ENCODE results near the gene ABCC3. TPM values are rescaled to one million over a fixed set of nuclear protein-coding genes. Genes with fewer than 3 reads are reported as not detected.
A peak's percentile ranks its signal among the peaks of the same experiment; 100 is the strongest.

ABCC3 gene
- total and polyA plus RNA-seq, 2 of the 8 experiments (the other 6 are each of a cell fraction or from before 2014, with no cell fraction given), result 0.35 to 0.37 TPM

DNA sequence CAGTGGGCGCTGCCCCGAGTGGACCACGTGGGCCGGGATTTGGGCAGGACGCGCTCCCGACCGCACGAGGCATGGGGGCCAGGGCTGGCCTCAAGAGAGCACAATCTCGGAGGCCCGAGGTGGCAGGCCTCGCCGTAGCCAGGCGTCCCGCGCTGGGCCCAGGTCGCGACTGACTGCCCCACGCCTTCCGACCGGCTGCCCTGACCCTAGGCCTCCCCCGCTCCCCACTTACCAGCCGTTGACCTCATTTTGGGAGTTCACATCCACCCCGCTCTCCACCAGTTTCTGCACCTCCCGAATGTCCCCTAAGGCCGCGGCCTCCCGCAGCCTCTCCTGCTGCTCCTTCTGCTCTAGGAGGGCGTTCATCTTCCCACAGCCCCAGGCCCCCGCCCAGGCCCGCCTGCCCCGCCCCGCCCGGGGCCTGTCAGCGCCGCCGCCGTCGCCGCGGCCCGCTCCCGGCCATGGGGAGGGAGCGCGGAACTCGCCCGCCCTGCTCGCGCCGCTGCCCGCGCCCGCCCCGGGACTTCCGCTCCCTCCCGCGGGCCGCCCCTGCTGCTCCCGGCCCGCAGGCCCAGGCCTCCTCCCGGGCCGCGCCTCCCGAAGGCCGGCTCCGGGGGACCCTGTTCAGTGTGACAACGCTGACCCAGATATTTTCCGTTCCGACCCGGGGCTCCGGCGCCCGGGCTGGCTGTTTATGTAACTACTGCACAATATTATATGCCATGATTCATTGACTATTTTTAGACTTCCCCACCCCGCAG is 72.8 kb downstream of the ABCC3 start, which contains the start of gene ANKRD40 (continued):
- TF ChIP-seq SP4 (IDR thresholded peaks at IDR 0.05; ENCODE audit: low read length) (no peak), JUND (IDR thresholded peaks at IDR 0.05; ENCODE audit: low read length) (no peak), TCF12 (IDR thresholded peaks at IDR 0.05; ENCODE audit: low read depth, low read length) (no peak), KDM1A (IDR thresholded peaks at IDR 0.05; ENCODE audit: borderline replicate concordance, low read length) (0 out of 2 replicates have a peak, but pooled peaks have one; percentile 5), SUZ12 (IDR thresholded peaks at IDR 0.05; ENCODE audit: low read length) (peak; percentile 38; the same call in 1 of the 2 replicates), RNF2 (IDR thresholded peaks at IDR 0.05; ENCODE audit: borderline replicate concordance, low read depth, low read length, missing control alignments, poor library complexity, severe bottlenecking) (no peak), SIX5 (IDR thresholded peaks at IDR 0.05; ENCODE audit: low read depth, low read length) (no peak; the same call in 1 of the 2 replicates), SP2 (IDR thresholded peaks at IDR 0.05; ENCODE audit: low read length) (no peak), SIRT6 (IDR thresholded peaks at IDR 0.05; ENCODE audit: low read length) (no peak), NANOG (IDR thresholded peaks at IDR 0.05; ENCODE audit: insufficient read depth, low read depth, low read length, poor library complexity, severe bottlenecking) (no peak), SP1 (IDR thresholded peaks at IDR 0.05; ENCODE audit: low read depth, low read length) (no peak), ASH2L (IDR thresholded peaks at IDR 0.05; ENCODE audit: low read length) (peak; percentile 82), EZH2 (IDR thresholded peaks at IDR 0.05; ENCODE audit: low read depth, low read length, severe bottlenecking) (no peak), GABPA (IDR thresholded peaks at IDR 0.05; ENCODE audit: borderline replicate concordance, insufficient read depth, low read length) (peak; percentile 80; the same call in 1 of the 2 replicates)
- TF ChIP-seq, protein P1, sequence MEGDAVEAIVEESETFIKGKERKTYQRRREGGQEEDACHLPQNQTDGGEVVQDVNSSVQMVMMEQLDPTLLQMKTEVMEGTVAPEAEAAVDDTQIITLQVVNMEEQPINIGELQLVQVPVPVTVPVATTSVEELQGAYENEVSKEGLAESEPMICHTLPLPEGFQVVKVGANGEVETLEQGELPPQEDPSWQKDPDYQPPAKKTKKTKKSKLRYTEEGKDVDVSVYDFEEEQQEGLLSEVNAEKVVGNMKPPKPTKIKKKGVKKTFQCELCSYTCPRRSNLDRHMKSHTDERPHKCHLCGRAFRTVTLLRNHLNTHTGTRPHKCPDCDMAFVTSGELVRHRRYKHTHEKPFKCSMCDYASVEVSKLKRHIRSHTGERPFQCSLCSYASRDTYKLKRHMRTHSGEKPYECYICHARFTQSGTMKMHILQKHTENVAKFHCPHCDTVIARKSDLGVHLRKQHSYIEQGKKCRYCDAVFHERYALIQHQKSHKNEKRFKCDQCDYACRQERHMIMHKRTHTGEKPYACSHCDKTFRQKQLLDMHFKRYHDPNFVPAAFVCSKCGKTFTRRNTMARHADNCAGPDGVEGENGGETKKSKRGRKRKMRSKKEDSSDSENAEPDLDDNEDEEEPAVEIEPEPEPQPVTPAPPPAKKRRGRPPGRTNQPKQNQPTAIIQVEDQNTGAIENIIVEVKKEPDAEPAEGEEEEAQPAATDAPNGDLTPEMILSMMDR (IDR thresholded peaks at IDR 0.05; ENCODE audit: control extremely low read depth in 1 of 3, insufficient read depth in 1 of 3, low read depth in 1 of 3, low read length in 3 of 3), result no peak
- TF ChIP-seq, protein P2, sequence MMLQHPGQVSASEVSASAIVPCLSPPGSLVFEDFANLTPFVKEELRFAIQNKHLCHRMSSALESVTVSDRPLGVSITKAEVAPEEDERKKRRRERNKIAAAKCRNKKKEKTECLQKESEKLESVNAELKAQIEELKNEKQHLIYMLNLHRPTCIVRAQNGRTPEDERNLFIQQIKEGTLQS (IDR thresholded peaks at IDR 0.05; ENCODE audit: insufficient read depth, low read depth, low read length), result no peak
- TF ChIP-seq, protein P3, sequence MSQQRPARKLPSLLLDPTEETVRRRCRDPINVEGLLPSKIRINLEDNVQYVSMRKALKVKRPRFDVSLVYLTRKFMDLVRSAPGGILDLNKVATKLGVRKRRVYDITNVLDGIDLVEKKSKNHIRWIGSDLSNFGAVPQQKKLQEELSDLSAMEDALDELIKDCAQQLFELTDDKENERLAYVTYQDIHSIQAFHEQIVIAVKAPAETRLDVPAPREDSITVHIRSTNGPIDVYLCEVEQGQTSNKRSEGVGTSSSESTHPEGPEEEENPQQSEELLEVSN (IDR thresholded peaks at IDR 0.05), result peak; percentile 51
- TF ChIP-seq, protein P4, sequence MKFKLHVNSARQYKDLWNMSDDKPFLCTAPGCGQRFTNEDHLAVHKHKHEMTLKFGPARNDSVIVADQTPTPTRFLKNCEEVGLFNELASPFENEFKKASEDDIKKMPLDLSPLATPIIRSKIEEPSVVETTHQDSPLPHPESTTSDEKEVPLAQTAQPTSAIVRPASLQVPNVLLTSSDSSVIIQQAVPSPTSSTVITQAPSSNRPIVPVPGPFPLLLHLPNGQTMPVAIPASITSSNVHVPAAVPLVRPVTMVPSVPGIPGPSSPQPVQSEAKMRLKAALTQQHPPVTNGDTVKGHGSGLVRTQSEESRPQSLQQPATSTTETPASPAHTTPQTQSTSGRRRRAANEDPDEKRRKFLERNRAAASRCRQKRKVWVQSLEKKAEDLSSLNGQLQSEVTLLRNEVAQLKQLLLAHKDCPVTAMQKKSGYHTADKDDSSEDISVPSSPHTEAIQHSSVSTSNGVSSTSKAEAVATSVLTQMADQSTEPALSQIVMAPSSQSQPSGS (IDR thresholded peaks at IDR 0.05; ENCODE audit: low read length), result no peak

Measured in H1 (cell line).